ENCODE data around the gene IL20. TPM values are rescaled to one million over a fixed set of nuclear protein-coding genes. Genes with fewer than 3 reads are reported as not detected.

Gene IL20
- 0.12 TPM in 1 of 2 replicates, not detected in the other for total RNA-seq

GRCh38 chr1:206864939-206865671 is at the start of gene IL20:
IL20 (plus strand) TSS chr1:206865623; CDS start chr1:206865853, 230 bp downstream.

GRCh38 chr1:206897175-206897574 is 31.8 kb downstream of the IL20 start, which contains the start of gene IL24:
IL24 (plus strand) TSS chr1:206897443; CDS start chr1:206897833, 390 bp downstream.

Other genes with a start within 250 kb of the IL20 start
- gene DYRK3, start 230.1 kb upstream of the IL20 start, total RNA-seq = 62.2 and 84.9 TPM in 2 replicates
- 30.2 and 30.4 TPM in 2 replicates for gene MAPKAPK2, start 180.7 kb upstream of the IL20 start, total RNA-seq
- not detected in 2 replicates for gene IL19, start 94.8 kb upstream of the IL20 start, total RNA-seq
- gene IL10, start 93.1 kb upstream of the IL20 start, total RNA-seq = not detected in 2 replicates
- gene IL24, start 31.8 kb downstream of the IL20 start, total RNA-seq = 2.9 and 3.1 TPM in 2 replicates
- gene FCMR, start 56.3 kb downstream of the IL20 start, total RNA-seq = 0.11 and 0.37 TPM in 2 replicates
- gene PIGR, start 80.8 kb downstream of the IL20 start, total RNA-seq = not detected in 2 replicates
- not detected in 2 replicates for gene FCAMR, start 104.8 kb downstream of the IL20 start, total RNA-seq
- gene C1orf116, start 167.1 kb downstream of the IL20 start, total RNA-seq = under 0.01 TPM in 2 replicates
- 9.1 and 10.5 TPM in 2 replicates for gene YOD1, start 185.6 kb downstream of the IL20 start, total RNA-seq
- 5.6 and 11.0 TPM in 2 replicates for gene PFKFB2, start 187.7 kb downstream of the IL20 start, total RNA-seq
- not detected in 2 replicates for gene C4BPB, start 223.2 kb downstream of the IL20 start, total RNA-seq
- gene C4BPA, start 238.6 kb downstream of the IL20 start, total RNA-seq = not detected in 2 replicates